ENCODE results near the gene CTDSPL. TPM values are rescaled to one million over a fixed set of nuclear protein-coding genes. Genes with fewer than 3 reads are reported as not detected.

The CTDSPL gene
- total and polyA plus RNA-seq, 2 experiments from 2014 or later: 15.3 to 22.3 TPM

- H3K4me3 ChIP-seq: no peak overlapping the region
- no peaks in the 10 kb centered on the region for H3K27me3 ChIP-seq
- no peak for TF ChIP-seq CTCF (IDR thresholded peaks at IDR 0.05; ENCODE audit: low read depth, low read length)
- H3K27ac ChIP-seq: no peak overlapping the region
- no peaks in the 10 kb centered on the region for H3K9me3 ChIP-seq (ENCODE audit: low read depth)
- DNase-seq (ENCODE audit: low read depth in 1 of 2, low spot score in 1 of 2): no peak
- H3K4me1 ChIP-seq (ENCODE audit: low read depth): peaks cover 31% of the 10 kb centered on the region
- no peaks in the 10 kb centered on the region for H3K36me3 ChIP-seq
These were observed 75.5 kb downstream of the CTDSPL start for GRCh38 chr3:37937156-37937555.

- peaks cover 31% of the 10 kb centered on the region for H3K4me1 ChIP-seq (ENCODE audit: low read depth)
- DNase-seq (ENCODE audit: low read depth in 1 of 2, low spot score in 1 of 2): no peak
- no peaks in the 10 kb centered on the region for H3K36me3 ChIP-seq
- no peaks in the 10 kb centered on the region for H3K27me3 ChIP-seq
- no peak overlapping the region for H3K4me3 ChIP-seq
- H3K27ac ChIP-seq: no peak overlapping the region
- TF ChIP-seq CTCF (IDR thresholded peaks at IDR 0.05; ENCODE audit: low read depth, low read length): no peak
- no peaks in the 10 kb centered on the region for H3K9me3 ChIP-seq (ENCODE audit: low read depth)
These were observed 76.3 kb downstream of the CTDSPL start for GRCh38 chr3:37938011-37938410.

- Histone ChIP-seq H3K27me3 (no peaks in the 10 kb centered on the region), H3K9me3 (ENCODE audit: low read depth) (no peaks in the 10 kb centered on the region), H3K36me3 (no peaks in the 10 kb centered on the region), H3K4me1 (ENCODE audit: low read depth) (peaks cover 22% of the 10 kb centered on the region), H3K27ac (no peak overlapping the region), H3K4me3 (no peak overlapping the region)
- DNase-seq (ENCODE audit: low read depth in 1 of 2, low spot score in 1 of 2): no peak
- TF ChIP-seq CTCF (IDR thresholded peaks at IDR 0.05; ENCODE audit: low read depth, low read length): no peak
These were observed 78.7 kb downstream of the CTDSPL start for GRCh38 chr3:37940242-37940908.

- Histone ChIP-seq H3K4me3 (no peak overlapping the region), H3K9me3 (ENCODE audit: low read depth) (no peaks in the 10 kb centered on the region), H3K4me1 (ENCODE audit: low read depth) (peaks cover 12% of the 10 kb centered on the region), H3K36me3 (no peaks in the 10 kb centered on the region), H3K27me3 (no peaks in the 10 kb centered on the region), H3K27ac (no peak overlapping the region)
- TF ChIP-seq CTCF (IDR thresholded peaks at IDR 0.05; ENCODE audit: low read depth, low read length): no peak
- DNase-seq (ENCODE audit: low read depth in 1 of 2, low spot score in 1 of 2): no peak
These were observed 80.2 kb downstream of the CTDSPL start for GRCh38 chr3:37941608-37942508.

- H3K9me3 ChIP-seq (ENCODE audit: low read depth): no peaks in the 10 kb centered on the region
- no peak for TF ChIP-seq CTCF (IDR thresholded peaks at IDR 0.05; ENCODE audit: low read depth, low read length)
- H3K4me3 ChIP-seq: no peak overlapping the region
- H3K27ac ChIP-seq: no peak overlapping the region
- peaks cover 6% of the 10 kb centered on the region for H3K4me1 ChIP-seq (ENCODE audit: low read depth)
- no peaks in the 10 kb centered on the region for H3K36me3 ChIP-seq
- no peaks in the 10 kb centered on the region for H3K27me3 ChIP-seq
- no peak for DNase-seq (ENCODE audit: low read depth in 1 of 2, low spot score in 1 of 2)
These were observed 81.0 kb downstream of the CTDSPL start for GRCh38 chr3:37942646-37943045.
